ENCODE measurements around the gene ZFHX3.

Gene ZFHX3

DNA sequence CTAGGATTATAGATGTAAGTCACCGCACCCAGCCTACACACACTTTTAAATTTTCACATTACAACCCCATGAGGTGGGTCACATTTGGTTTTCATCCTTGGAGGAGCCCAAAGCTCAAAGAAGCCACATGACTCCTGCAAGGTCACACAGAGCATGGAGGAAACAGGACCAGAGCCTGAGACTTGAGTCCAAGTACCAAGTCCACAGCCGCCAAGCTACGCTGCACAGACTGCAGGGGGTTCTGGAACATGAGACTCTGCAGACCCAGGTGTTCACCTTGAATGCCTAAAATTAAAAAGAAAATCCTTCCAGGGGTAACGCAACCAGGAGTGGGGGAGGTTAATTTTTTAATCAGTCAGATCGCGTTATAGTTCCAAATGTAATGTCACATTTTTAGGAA, 150.2 kb downstream of the ZFHX3 start:
- in situ Hi-C loops (cut with HindIII; ENCODE audit: low sequenced_read_pairs), result loop anchor here (5.0 kb wide), 1 partner anchor 35 kb away; no protein-coding TSS in a partner anchor
- no peak for DNase-seq (ENCODE audit: low read depth)
- TF ChIP-seq CTCF (IDR thresholded peaks at IDR 0.05; ENCODE audit: low read depth, low read length, missing control alignments), result no peak
- H3K4me3 ChIP-seq (ENCODE audit: low read depth, low read length), result no peak overlapping the region

DNA sequence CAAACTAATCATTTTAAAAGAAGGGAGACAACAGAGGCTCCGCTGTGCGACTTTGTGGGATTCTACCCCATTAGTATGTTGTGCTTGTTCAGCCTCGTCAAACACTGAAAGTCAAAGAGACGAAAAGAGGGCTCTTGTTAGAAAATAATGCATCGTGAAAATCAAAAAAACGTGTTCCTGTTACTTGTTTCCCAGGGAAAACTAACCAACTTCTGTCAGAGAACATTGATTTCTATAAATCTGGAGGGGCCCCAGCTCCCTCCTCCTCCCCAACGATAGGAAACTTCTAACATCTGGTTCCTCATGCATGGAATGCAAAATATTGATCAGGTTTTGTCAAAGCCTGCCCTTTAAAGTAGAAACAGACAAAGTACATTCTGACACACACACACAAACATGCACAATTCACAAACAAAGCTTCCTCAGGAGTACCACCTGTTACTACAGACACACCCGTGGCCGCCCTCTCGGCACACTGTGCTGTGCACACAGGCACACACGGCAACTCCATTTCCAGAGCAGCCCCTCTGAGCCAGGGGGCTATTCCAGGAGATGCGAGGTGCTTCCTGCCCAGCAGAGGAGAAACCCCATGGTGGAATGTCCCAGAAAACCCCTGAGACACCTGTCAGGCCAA, 151.3 kb downstream of the ZFHX3 start:
- DNase-seq (ENCODE audit: low read depth), result no peak
- no peak for TF ChIP-seq CTCF (IDR thresholded peaks at IDR 0.05; ENCODE audit: low read depth, low read length, missing control alignments)
- in situ Hi-C loops (cut with HindIII; ENCODE audit: low sequenced_read_pairs), result loop anchor here (5.0 kb wide), 1 partner anchor 36 kb away; no protein-coding TSS in a partner anchor
- H3K4me3 ChIP-seq (ENCODE audit: low read depth, low read length), result no peak overlapping the region

GRCh38 chr16:72895951-72896350, 152.0 kb downstream of the ZFHX3 start:
- in situ Hi-C loops (cut with HindIII; ENCODE audit: low sequenced_read_pairs), result loop anchor here (5.0 kb wide), 1 partner anchor 36 kb away; no protein-coding TSS in a partner anchor
- no peak for DNase-seq (ENCODE audit: low read depth)
- no peak for TF ChIP-seq CTCF (IDR thresholded peaks at IDR 0.05; ENCODE audit: low read depth, low read length, missing control alignments)
- H3K4me3 ChIP-seq (ENCODE audit: low read depth, low read length), result no peak overlapping the region

GRCh38 chr16:72894293-72895151, 153.4 kb downstream of the ZFHX3 start:
- in situ Hi-C loops (cut with HindIII; ENCODE audit: low sequenced_read_pairs), result loop anchor here (5.0 kb wide), 1 partner anchor 38 kb away; no protein-coding TSS in a partner anchor
- DNase-seq (ENCODE audit: low read depth), result no peak
- TF ChIP-seq CTCF (IDR thresholded peaks at IDR 0.05; ENCODE audit: low read depth, low read length, missing control alignments), result no peak
- no peak overlapping the region for H3K4me3 ChIP-seq (ENCODE audit: low read depth, low read length)

GRCh38 chr16:72891291-72892227, 156.4 kb downstream of the ZFHX3 start:
- no peak overlapping the region for H3K4me3 ChIP-seq (ENCODE audit: low read depth, low read length)
- TF ChIP-seq CTCF (IDR thresholded peaks at IDR 0.05; ENCODE audit: low read depth, low read length, missing control alignments), result no peak
- in situ Hi-C loops (cut with HindIII; ENCODE audit: low sequenced_read_pairs), result no loop called here
- DNase-seq (ENCODE audit: low read depth), result no peak

GRCh38 chr16:72890587-72890986, 157.3 kb downstream of the ZFHX3 start:
- DNase-seq (ENCODE audit: low read depth), result no peak
- TF ChIP-seq CTCF (IDR thresholded peaks at IDR 0.05; ENCODE audit: low read depth, low read length, missing control alignments), result no peak
- in situ Hi-C loops (cut with HindIII; ENCODE audit: low sequenced_read_pairs), result no loop called here
- no peak overlapping the region for H3K4me3 ChIP-seq (ENCODE audit: low read depth, low read length)

Data from astrocyte of the cerebellum (primary cell).